SU-DHL-6 (cell line): ENCODE data around the gene PDZK1.

ENCODE experiments used
- EZH2phosphoT487 ChIP-seq: fragments of 200-600 bp; sonication (generic), shearing (Covaris generic); conservative IDR thresholded peaks from 2 replicates; pipeline ENCODE4 v1.6.1; 2018; ENCODE audit warnings: mild to moderate bottlenecking, antibody characterized with exemption, low read length, moderate library complexity, mixed read lengths
- TF ChIP-seq, protein P1 (sequence below): fragments of 200-600 bp; sonication (generic); IDR thresholded peaks from one replicate; pipeline ENCODE4 v1.5.1; 2017; ENCODE audit warnings: antibody characterized with exemption, mild to moderate bottlenecking, low read length, moderate library complexity; ENCODE audit not compliant: insufficient read depth, poor library complexity, severe bottlenecking

- TF ChIP-seq, protein P1, sequence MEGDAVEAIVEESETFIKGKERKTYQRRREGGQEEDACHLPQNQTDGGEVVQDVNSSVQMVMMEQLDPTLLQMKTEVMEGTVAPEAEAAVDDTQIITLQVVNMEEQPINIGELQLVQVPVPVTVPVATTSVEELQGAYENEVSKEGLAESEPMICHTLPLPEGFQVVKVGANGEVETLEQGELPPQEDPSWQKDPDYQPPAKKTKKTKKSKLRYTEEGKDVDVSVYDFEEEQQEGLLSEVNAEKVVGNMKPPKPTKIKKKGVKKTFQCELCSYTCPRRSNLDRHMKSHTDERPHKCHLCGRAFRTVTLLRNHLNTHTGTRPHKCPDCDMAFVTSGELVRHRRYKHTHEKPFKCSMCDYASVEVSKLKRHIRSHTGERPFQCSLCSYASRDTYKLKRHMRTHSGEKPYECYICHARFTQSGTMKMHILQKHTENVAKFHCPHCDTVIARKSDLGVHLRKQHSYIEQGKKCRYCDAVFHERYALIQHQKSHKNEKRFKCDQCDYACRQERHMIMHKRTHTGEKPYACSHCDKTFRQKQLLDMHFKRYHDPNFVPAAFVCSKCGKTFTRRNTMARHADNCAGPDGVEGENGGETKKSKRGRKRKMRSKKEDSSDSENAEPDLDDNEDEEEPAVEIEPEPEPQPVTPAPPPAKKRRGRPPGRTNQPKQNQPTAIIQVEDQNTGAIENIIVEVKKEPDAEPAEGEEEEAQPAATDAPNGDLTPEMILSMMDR, result no peak
- TF ChIP-seq EZH2phosphoT487, result no peak
Observed at GRCh38 chr1:145702052-145702451, 5.1 kb downstream of the PDZK1 start.
